HCT116 (cell line): ENCODE results near the gene TESK1. TPM values are rescaled to one million over a fixed set of nuclear protein-coding genes. Genes with fewer than 3 reads are reported as not detected.

Experiments
- ATAC-seq: fragments of 200-7000 bp; cut with Tn5 transposase; 2 replicates; pipeline ENCODE4 v1.9.1; 2020; ENCODE audit warnings: mild to moderate bottlenecking, moderate library complexity
- BruUV-seq: library from RNA; stranded (reverse); fragments of 400-500 nt; replicated peaks from 2 replicates; lab custom pipeline; 2021; lab: Mats Ljungman, UMichigan
- CTCF ChIA-PET: fragments of 300-600 bp; sonication (Branson Sonifier 250); formaldehyde crosslinking; loops from one replicate; lab custom pipeline; 2021; ENCODE audit warnings: antibody characterized with exemption; lab: Charles Lee
- POLR2A ChIA-PET: fragments of 300-600, 350-600 bp; sonication (Branson Sonifier 250); formaldehyde crosslinking; loops from one replicate; lab custom pipeline; 2021; ENCODE audit warnings: antibody characterized with exemption; lab: Charles Lee
- RAD21 ChIA-PET, 2 experiments: fragments of 300-600 bp; sonication (Branson Sonifier 250); formaldehyde crosslinking; loops; one replicate each; lab custom pipeline; 2023; ENCODE audit warnings: low total read pairs in 2 of 2; ENCODE audit not compliant: uncharacterized antibody in 2 of 2, unreplicated experiment in 2 of 2, low non-redundant PET in 1 of 2; lab: Charles Lee
- DNase-seq: peaks from one replicate; pipeline ENCODE4 v3.0.0-alpha.2; 2010; ENCODE audit warnings: low read depth, low spot score
- H2AFZ ChIP-seq: fragments of 200-600 bp; shearing (Covaris generic), sonication (generic); 2 replicates; pipeline ENCODE4 v1.6.1; 2017; ENCODE audit warnings: low read depth, mixed run types, mixed read lengths, antibody characterized with exemption, low read length; ENCODE audit not compliant: poor library complexity, severe bottlenecking
- H3K27ac ChIP-seq: 2 replicates; pipeline ENCODE4 v1.5.1; 2012; ENCODE audit warnings: low read depth, low read length
- H3K27me3 ChIP-seq: fragments of 200-600 bp; sonication (generic); 2 replicates; pipeline ENCODE4 v1.6.1; 2016; ENCODE audit warnings: mixed run types, low read length, mixed read lengths; ENCODE audit not compliant: insufficient read depth
- H3K36me3 ChIP-seq, 2 experiments: fragments of 200-500 bp in 1 of 2; fragments of 200-600 bp in 1 of 2; sonication (Bioruptor generic) in 1 of 2; sonication (generic) in 1 of 2; 2 replicates each; pipeline versions ENCODE4 v1.5.1 to v1.6.1; 2014 to 2016; ENCODE audit warnings: low read length in 2 of 2, inconsistent platforms in 1 of 2, mixed read lengths in 1 of 2, mixed run types in 1 of 2; ENCODE audit not compliant: insufficient read depth in 2 of 2, control insufficient read depth in 1 of 2
- H3K4me1 ChIP-seq, 2 experiments: fragments of 200-600 bp in 1 of 2; sonication (generic) in 1 of 2; 2 replicates each; pipeline versions ENCODE4 v1.5.1 to v1.6.1; 2012 to 2017; ENCODE audit warnings: low read length in 2 of 2, inconsistent platforms in 1 of 2, mild to moderate bottlenecking in 1 of 2, mixed read lengths in 1 of 2, mixed run types in 1 of 2, moderate library complexity in 1 of 2; ENCODE audit not compliant: insufficient read depth in 2 of 2, control insufficient read depth in 1 of 2
- H3K4me2 ChIP-seq: fragments of 200-600 bp; sonication (generic); 2 replicates; pipeline ENCODE4 v1.6.1; 2017; ENCODE audit warnings: mixed run types, low read length, mixed read lengths
- H3K4me3 ChIP-seq, 2 experiments: fragments of 200-600 bp in 1 of 2; sonication (generic) in 1 of 2; replicated peaks in 1 of 2; 2 replicates each; pipeline ENCODE4 v1.5.1; 2011 to 2016; ENCODE audit warnings: low read length in 2 of 2, control low read depth in 1 of 2, low read depth in 1 of 2, mild to moderate bottlenecking in 1 of 2, mixed read lengths in 1 of 2, mixed run types in 1 of 2
- H3K79me2 ChIP-seq: fragments of 200-600 bp; sonication (generic); 2 replicates; pipeline ENCODE4 v1.6.1; 2017; ENCODE audit warnings: mild to moderate bottlenecking, mixed run types, low read length, moderate library complexity, mixed read lengths; ENCODE audit not compliant: insufficient read depth
- H3K9ac ChIP-seq: fragments of 200-600 bp; sonication (generic); 2 replicates; pipeline ENCODE4 v1.6.1; 2016; ENCODE audit warnings: low read length, mixed read lengths
- H3K9me2 ChIP-seq: fragments of 200-600 bp; sonication (generic), shearing (Covaris generic); 2 replicates; pipeline ENCODE4 v1.6.1; 2017; ENCODE audit warnings: mixed run types, mild to moderate bottlenecking, moderate library complexity; ENCODE audit not compliant: insufficient read depth
- H3K9me3 ChIP-seq, 2 experiments: fragments of 200-500 bp in 1 of 2; fragments of 200-600 bp in 1 of 2; sonication (Bioruptor generic) in 1 of 2; sonication (generic) in 1 of 2; 2 replicates each; pipeline ENCODE4 v1.6.1; 2014 to 2017; ENCODE audit warnings: low read length in 2 of 2, mixed read lengths in 2 of 2, inconsistent platforms in 1 of 2, low read depth in 1 of 2, mild to moderate bottlenecking in 1 of 2, mixed run types in 1 of 2, moderate library complexity in 1 of 2; ENCODE audit not compliant: control insufficient read depth in 1 of 2, insufficient read depth in 1 of 2
- H4K20me1 ChIP-seq: fragments of 200-600 bp; sonication (generic), shearing (Covaris generic); 2 replicates; pipeline ENCODE4 v1.6.1; 2017; ENCODE audit warnings: mixed run types, mild to moderate bottlenecking, moderate library complexity; ENCODE audit not compliant: insufficient read depth
- CBX3 ChIP-seq: IDR thresholded peaks from 2 replicates; pipeline ENCODE4 v1.6.1; 2012; ENCODE audit warnings: low read depth
- ELF1 ChIP-seq: IDR thresholded peaks from 2 replicates; pipeline ENCODE4 v1.6.1; 2012; ENCODE audit warnings: low read depth, borderline replicate concordance
- EZH2 ChIP-seq: fragments of 200-600 bp; sonication (generic); IDR thresholded peaks from 2 replicates; pipeline ENCODE4 v1.6.1; 2017; ENCODE audit warnings: antibody characterized with exemption, mixed run types
- EZH2phosphoT487 ChIP-seq: fragments of 200-600 bp; IDR thresholded peaks from 2 replicates; pipeline ENCODE4 v1.6.1; 2018; ENCODE audit warnings: antibody characterized with exemption, borderline replicate concordance
- FOSL1 ChIP-seq: IDR thresholded peaks from 2 replicates; pipeline ENCODE4 v1.6.1; 2012; ENCODE audit warnings: low read depth
- RAD21 ChIP-seq: IDR thresholded peaks from 2 replicates; pipeline ENCODE4 v1.6.1; 2012; ENCODE audit warnings: low read depth, mild to moderate bottlenecking
- YY1 ChIP-seq: IDR thresholded peaks from 2 replicates; pipeline ENCODE4 v1.6.1; 2011; ENCODE audit warnings: low read length, low read depth, moderate library complexity, mild to moderate bottlenecking; ENCODE audit not compliant: insufficient replicate concordance; ENCODE audit errors: extremely low read depth
- ZNF274 ChIP-seq: fragments of 200-500 bp; sonication (Bioruptor generic); IDR thresholded peaks from 2 replicates; pipeline ENCODE4 v1.6.1; 2014; ENCODE audit warnings: mild to moderate bottlenecking, low read depth, low read length, inconsistent platforms
- intact Hi-C: fragments of 100-400 bp; cut with micrococcal nuclease; formaldehyde crosslinking; loops from 2 replicates; pipeline ENCODE4 v1.10.0; 2022
- total RNA-seq: library from RNA; stranded (reverse); gene quantifications from one replicate; pipeline ENCODE4 v1.2.1, GENCODE V29; 2021; ENCODE audit not compliant: unreplicated experiment
- TF ChIP-seq, protein P1 (sequence below): IDR thresholded peaks from 2 replicates; pipeline ENCODE4 v1.6.1; 2012; ENCODE audit warnings: low read depth
- TF ChIP-seq, protein P2 (sequence below): IDR thresholded peaks from 2 replicates; pipeline ENCODE4 v1.6.1; 2012
- TF ChIP-seq, protein P3 (sequence below): IDR thresholded peaks from 2 replicates; pipeline ENCODE4 v1.6.1; 2012
- TF ChIP-seq, protein P4 (sequence below): IDR thresholded peaks from 2 replicates; pipeline ENCODE4 v1.6.1; 2011; ENCODE audit warnings: mild to moderate bottlenecking, low read length, moderate library complexity; ENCODE audit not compliant: insufficient replicate concordance; ENCODE audit errors: extremely low read depth

Gene TESK1
- total RNA-seq, 1 experiment from 2014 or later: 26.6 TPM

DNA sequence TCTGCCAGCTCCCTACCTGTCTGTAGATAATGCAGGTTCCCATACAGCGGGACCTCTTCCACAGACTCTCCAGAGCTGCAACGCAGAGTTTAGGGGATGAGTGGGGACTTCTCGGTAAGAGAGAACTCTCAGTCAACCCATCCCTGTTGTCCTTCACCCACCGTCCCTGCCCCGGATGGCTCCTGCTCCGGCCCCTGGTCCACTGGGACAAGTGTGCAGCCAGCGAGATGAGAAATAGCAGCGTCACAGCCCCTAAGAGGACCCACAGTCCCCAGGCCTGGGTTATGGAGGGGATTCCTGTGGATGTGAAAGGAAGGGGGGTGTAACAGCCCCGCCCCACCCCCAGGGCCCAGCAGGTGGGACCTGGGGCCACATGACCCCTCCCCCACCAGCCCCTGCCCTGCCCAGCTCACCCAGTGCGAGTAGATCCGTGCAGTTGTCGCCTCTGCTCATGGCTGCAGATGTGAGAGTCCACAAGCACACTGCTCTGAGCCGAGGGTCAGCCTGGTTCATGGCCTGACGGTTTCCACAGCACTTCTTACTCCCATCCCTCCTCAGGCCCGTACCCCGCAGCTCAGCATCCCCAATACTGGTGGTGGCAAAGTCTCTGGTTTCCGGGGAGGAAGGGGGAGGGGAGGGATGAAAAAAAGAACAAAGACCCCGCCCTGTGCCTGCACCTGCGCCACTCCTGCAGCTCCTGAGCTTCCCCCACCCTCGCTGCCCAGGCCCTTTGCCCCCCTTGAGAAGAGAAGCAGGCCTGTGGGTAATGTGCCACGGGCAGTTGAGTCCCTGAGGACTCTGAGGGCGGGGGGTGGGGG, 45.5 kb downstream of the TESK1 start, which contains the start of gene SIT1:
Gene SIT1, minus strand, starts transcription at position 591 of the 818 bp plus-strand sequence. Its CDS starts 78 bp downstream, at position 513.
- no peaks in the 10 kb centered on the region for H4K20me1 ChIP-seq
- H3K9me2 ChIP-seq: no peaks in the 10 kb centered on the region
- H3K27me3 ChIP-seq: no peaks in the 10 kb centered on the region
- intact Hi-C loops: loop anchor here (10.0 kb wide), 1 partner anchor 536 kb away; the partner anchor contains the start of gene ATOSB
- POLR2A ChIA-PET: no interaction called here
- DNase-seq (no peak), ATAC-seq (no peak)
- H3K36me3 ChIP-seq: no peaks in the 10 kb centered on the region
- TF ChIP-seq EZH2phosphoT487: no peak
- TF ChIP-seq ELF1: no peak
- TF ChIP-seq ZNF274: no peak
- TF ChIP-seq RAD21: no peak
- TF ChIP-seq, protein P1, sequence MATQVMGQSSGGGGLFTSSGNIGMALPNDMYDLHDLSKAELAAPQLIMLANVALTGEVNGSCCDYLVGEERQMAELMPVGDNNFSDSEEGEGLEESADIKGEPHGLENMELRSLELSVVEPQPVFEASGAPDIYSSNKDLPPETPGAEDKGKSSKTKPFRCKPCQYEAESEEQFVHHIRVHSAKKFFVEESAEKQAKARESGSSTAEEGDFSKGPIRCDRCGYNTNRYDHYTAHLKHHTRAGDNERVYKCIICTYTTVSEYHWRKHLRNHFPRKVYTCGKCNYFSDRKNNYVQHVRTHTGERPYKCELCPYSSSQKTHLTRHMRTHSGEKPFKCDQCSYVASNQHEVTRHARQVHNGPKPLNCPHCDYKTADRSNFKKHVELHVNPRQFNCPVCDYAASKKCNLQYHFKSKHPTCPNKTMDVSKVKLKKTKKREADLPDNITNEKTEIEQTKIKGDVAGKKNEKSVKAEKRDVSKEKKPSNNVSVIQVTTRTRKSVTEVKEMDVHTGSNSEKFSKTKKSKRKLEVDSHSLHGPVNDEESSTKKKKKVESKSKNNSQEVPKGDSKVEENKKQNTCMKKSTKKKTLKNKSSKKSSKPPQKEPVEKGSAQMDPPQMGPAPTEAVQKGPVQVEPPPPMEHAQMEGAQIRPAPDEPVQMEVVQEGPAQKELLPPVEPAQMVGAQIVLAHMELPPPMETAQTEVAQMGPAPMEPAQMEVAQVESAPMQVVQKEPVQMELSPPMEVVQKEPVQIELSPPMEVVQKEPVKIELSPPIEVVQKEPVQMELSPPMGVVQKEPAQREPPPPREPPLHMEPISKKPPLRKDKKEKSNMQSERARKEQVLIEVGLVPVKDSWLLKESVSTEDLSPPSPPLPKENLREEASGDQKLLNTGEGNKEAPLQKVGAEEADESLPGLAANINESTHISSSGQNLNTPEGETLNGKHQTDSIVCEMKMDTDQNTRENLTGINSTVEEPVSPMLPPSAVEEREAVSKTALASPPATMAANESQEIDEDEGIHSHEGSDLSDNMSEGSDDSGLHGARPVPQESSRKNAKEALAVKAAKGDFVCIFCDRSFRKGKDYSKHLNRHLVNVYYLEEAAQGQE: no peak
- no peak for TF ChIP-seq YY1
- no peak for TF ChIP-seq CBX3
- TF ChIP-seq, protein P2, sequence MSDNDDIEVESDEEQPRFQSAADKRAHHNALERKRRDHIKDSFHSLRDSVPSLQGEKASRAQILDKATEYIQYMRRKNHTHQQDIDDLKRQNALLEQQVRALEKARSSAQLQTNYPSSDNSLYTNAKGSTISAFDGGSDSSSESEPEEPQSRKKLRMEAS: no peak
- TF ChIP-seq, protein P3, sequence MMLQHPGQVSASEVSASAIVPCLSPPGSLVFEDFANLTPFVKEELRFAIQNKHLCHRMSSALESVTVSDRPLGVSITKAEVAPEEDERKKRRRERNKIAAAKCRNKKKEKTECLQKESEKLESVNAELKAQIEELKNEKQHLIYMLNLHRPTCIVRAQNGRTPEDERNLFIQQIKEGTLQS: no peak
- no peak for TF ChIP-seq FOSL1
- TF ChIP-seq EZH2: no peak
- TF ChIP-seq, protein P4, sequence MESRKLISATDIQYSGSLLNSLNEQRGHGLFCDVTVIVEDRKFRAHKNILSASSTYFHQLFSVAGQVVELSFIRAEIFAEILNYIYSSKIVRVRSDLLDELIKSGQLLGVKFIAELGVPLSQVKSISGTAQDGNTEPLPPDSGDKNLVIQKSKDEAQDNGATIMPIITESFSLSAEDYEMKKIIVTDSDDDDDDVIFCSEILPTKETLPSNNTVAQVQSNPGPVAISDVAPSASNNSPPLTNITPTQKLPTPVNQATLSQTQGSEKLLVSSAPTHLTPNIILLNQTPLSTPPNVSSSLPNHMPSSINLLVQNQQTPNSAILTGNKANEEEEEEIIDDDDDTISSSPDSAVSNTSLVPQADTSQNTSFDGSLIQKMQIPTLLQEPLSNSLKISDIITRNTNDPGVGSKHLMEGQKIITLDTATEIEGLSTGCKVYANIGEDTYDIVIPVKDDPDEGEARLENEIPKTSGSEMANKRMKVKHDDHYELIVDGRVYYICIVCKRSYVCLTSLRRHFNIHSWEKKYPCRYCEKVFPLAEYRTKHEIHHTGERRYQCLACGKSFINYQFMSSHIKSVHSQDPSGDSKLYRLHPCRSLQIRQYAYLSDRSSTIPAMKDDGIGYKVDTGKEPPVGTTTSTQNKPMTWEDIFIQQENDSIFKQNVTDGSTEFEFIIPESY: no peak
- H3K79me2 ChIP-seq: no peaks in the 10 kb centered on the region
- no peak within 1 kb of the TSS for H3K4me2 ChIP-seq
- RAD21 ChIA-PET: no interaction called here
- CTCF ChIA-PET: no interaction called here
- no peaks in the 10 kb centered on the region for H3K9me3 ChIP-seq
- no peak within 1 kb of the TSS for H2AFZ ChIP-seq
- no TSS peak for BruUV-seq
- H3K9ac ChIP-seq: no peak within 1 kb of the TSS
- H3K27ac ChIP-seq: no peak within 1 kb of the TSS
- peaks cover 6 to 28% of the 10 kb centered on the region in 2 experiments; a peak in 3 of 4 replicates for H3K4me1 ChIP-seq
- H3K4me3 ChIP-seq: no peak within 1 kb of the TSS
